GM23338 (cell line): ENCODE measurements around the gene GSC2. TPM values are rescaled to one million over a fixed set of nuclear protein-coding genes. Genes with fewer than 3 reads are reported as not detected.

Experiments used
- ATAC-seq: fragments of 200-7000 bp; cut with Tn5 transposase; 3 replicates; pipeline ENCODE4 v1.9.1; 2020
- DNase-seq: peaks from one replicate; pipeline ENCODE4 v3.0.0-alpha.2; 2015; ENCODE audit warnings: low spot score
- H2AFZ ChIP-seq: fragments of 200-600 bp; sonication (generic); 2 replicates; pipeline ENCODE4 v1.8.0; 2016; ENCODE audit warnings: antibody characterized with exemption, mild to moderate bottlenecking, moderate library complexity
- H3F3A ChIP-seq: fragments of 200-600 bp; sonication (generic); replicated peaks from 2 replicates; pipeline ENCODE4 v1.8.0; 2017; ENCODE audit warnings: antibody characterized with exemption, mixed run types, low read depth
- H3K27ac ChIP-seq: fragments of 200-600 bp; sonication (generic); 2 replicates; pipeline ENCODE4 v1.6.1; 2016; ENCODE audit warnings: low read depth
- H3K27me3 ChIP-seq: fragments of 200-600 bp; sonication (generic); 2 replicates; pipeline ENCODE4 v1.8.0; 2016; ENCODE audit warnings: mild to moderate bottlenecking, mixed run types, moderate library complexity; ENCODE audit not compliant: insufficient read depth
- H3K36me3 ChIP-seq: fragments of 200-600 bp; sonication (generic); 2 replicates; pipeline ENCODE4 v1.8.0; 2016; ENCODE audit warnings: mild to moderate bottlenecking; ENCODE audit not compliant: insufficient read depth
- H3K4me1 ChIP-seq: fragments of 200-600 bp; sonication (generic); 2 replicates; pipeline ENCODE4 v1.8.0; 2016; ENCODE audit warnings: mild to moderate bottlenecking, moderate library complexity; ENCODE audit not compliant: insufficient read depth
- H3K4me2 ChIP-seq: fragments of 200-600 bp; sonication (generic); 2 replicates; pipeline ENCODE4 v1.7.1; 2017; ENCODE audit warnings: mixed run types
- H3K4me3 ChIP-seq: fragments of 200-600 bp; sonication (generic); 2 replicates; pipeline ENCODE4 v1.6.1; 2016; ENCODE audit warnings: mixed run types
- H3K79me2 ChIP-seq: fragments of 200-600 bp; sonication (generic); replicated peaks from 2 replicates; pipeline ENCODE4 v1.8.0; 2017; ENCODE audit warnings: mild to moderate bottlenecking; ENCODE audit not compliant: insufficient read depth
- H3K9me2 ChIP-seq: fragments of 200-600 bp; sonication (generic); 2 replicates; pipeline ENCODE4 v1.8.0; 2017; ENCODE audit not compliant: insufficient read depth
- H4K20me1 ChIP-seq: fragments of 200-600 bp; sonication (generic); replicated peaks from 2 replicates; pipeline ENCODE4 v1.8.0; 2017; ENCODE audit warnings: mild to moderate bottlenecking; ENCODE audit not compliant: insufficient read depth
- H3K27ac Mint-ChIP-seq: 2 replicates; pipeline ENCODE4 v1.8.0; 2020; ENCODE audit warnings: inconsistent platforms, mild to moderate bottlenecking, moderate library complexity, mixed read lengths
- H3K27me3 Mint-ChIP-seq: 3 replicates; pipeline ENCODE4 v1.8.0; 2022; ENCODE audit warnings: low read depth, mild to moderate bottlenecking, moderate library complexity, mixed read lengths, inconsistent platforms; ENCODE audit not compliant: insufficient read depth, poor library complexity
- H3K36me3 Mint-ChIP-seq: 3 replicates; pipeline ENCODE4 v1.8.0; 2021; ENCODE audit warnings: low read depth, mild to moderate bottlenecking, inconsistent platforms, moderate library complexity, mixed read lengths
- H3K4me1 Mint-ChIP-seq: 3 replicates; pipeline ENCODE4 v1.8.0; 2020; ENCODE audit warnings: mild to moderate bottlenecking, inconsistent platforms, mixed read lengths
- H3K4me3 Mint-ChIP-seq: 3 replicates; pipeline ENCODE4 v1.8.0; 2021; ENCODE audit warnings: moderate library complexity, mild to moderate bottlenecking, inconsistent platforms, mixed read lengths
- H3K9me3 Mint-ChIP-seq: 3 replicates; pipeline ENCODE4 v1.8.0; 2020; ENCODE audit warnings: moderate library complexity, mild to moderate bottlenecking, inconsistent platforms, mixed read lengths
- CREB1 ChIP-seq: fragments of 250-450 bp; sonication (Bioruptor Pico); IDR thresholded peaks from 2 replicates; pipeline ENCODE4 v1.5.0; 2020; ENCODE audit warnings: low read depth, mild to moderate bottlenecking, moderate library complexity
- CTCF ChIP-seq, 2 experiments: fragments of 200-600 bp in 1 of 2; sonication (generic) in 1 of 2; conservative IDR thresholded peaks; 2 replicates each; pipeline versions ENCODE4 v1.5.1 to v1.6.1; 2016 to 2017; ENCODE audit warnings: antibody characterized with exemption in 2 of 2, low read depth in 2 of 2, mild to moderate bottlenecking in 2 of 2, moderate library complexity in 1 of 2
- EZH2 ChIP-seq: fragments of 200-600 bp; sonication (generic); IDR thresholded peaks from one replicate; pipeline ENCODE4 v1.8.0; 2017; ENCODE audit warnings: antibody characterized with exemption, mild to moderate bottlenecking, low read depth; ENCODE audit not compliant: unreplicated experiment
- EZH2phosphoT487 ChIP-seq: fragments of 200-600 bp; sonication (generic); IDR thresholded peaks from one replicate; pipeline ENCODE4 v1.8.1; 2018; ENCODE audit warnings: antibody characterized with exemption; ENCODE audit not compliant: unreplicated experiment
- JUNB ChIP-seq: IDR thresholded peaks from one replicate; pipeline ENCODE4 v1.6.1; 2016; ENCODE audit warnings: antibody characterized with exemption; ENCODE audit not compliant: unreplicated experiment
- NANOG ChIP-seq: IDR thresholded peaks from 2 replicates; pipeline ENCODE4 v1.6.1; 2016; ENCODE audit warnings: antibody characterized with exemption, borderline replicate concordance
- POLR2AphosphoS5 ChIP-seq: IDR thresholded peaks from 2 replicates; pipeline ENCODE4 v1.6.1; 2016; ENCODE audit warnings: antibody characterized with exemption, low read depth
- REST ChIP-seq: IDR thresholded peaks from one replicate; pipeline ENCODE4 v1.6.1; 2018; ENCODE audit warnings: antibody characterized with exemption; ENCODE audit not compliant: unreplicated experiment
- STAT1 ChIP-seq: IDR thresholded peaks from one replicate; pipeline ENCODE4 v1.6.1; 2016; ENCODE audit warnings: antibody characterized with exemption; ENCODE audit not compliant: unreplicated experiment
- ZNF114 ChIP-seq: fragments of 250-450 bp; sonication (Bioruptor Pico); IDR thresholded peaks from 2 replicates; pipeline ENCODE4 v1.5.0; 2020; ENCODE audit warnings: mild to moderate bottlenecking, moderate library complexity
- ZNF331 ChIP-seq: fragments of 250-450 bp; sonication (Bioruptor Pico); IDR thresholded peaks from 2 replicates; pipeline ENCODE4 v1.5.0; 2020; ENCODE audit warnings: low read depth, mild to moderate bottlenecking, moderate library complexity
- ZNF462 ChIP-seq: fragments of 250-450 bp; sonication (Bioruptor Pico); IDR thresholded peaks from 2 replicates; pipeline ENCODE4 v1.5.0; 2020; ENCODE audit warnings: mild to moderate bottlenecking, moderate library complexity
- polyA plus RNA-seq: library from polyadenylated mRNA; unstranded; fragments of >200 nt; fragmentation: Nextera tagmentation; extraction: Ambion mirVana; gene quantifications from 2 replicates; pipeline ENCODE4 v1.2.1, GENCODE V29; 2016
- total RNA-seq: library from RNA; depleted of rRNA; stranded (reverse); fragments of >200 nt; shearing (Covaris generic); gene quantifications from 2 replicates; pipeline ENCODE4 v1.2.3, GENCODE V29; 2014
- TF ChIP-seq, protein P1 (sequence below): IDR thresholded peaks from 2 replicates; pipeline ENCODE4 v1.6.1; 2016; ENCODE audit warnings: antibody characterized with exemption

GSC2 gene
- total and polyA plus RNA-seq, 2 experiments from 2014 or later = not detected

DNA sequence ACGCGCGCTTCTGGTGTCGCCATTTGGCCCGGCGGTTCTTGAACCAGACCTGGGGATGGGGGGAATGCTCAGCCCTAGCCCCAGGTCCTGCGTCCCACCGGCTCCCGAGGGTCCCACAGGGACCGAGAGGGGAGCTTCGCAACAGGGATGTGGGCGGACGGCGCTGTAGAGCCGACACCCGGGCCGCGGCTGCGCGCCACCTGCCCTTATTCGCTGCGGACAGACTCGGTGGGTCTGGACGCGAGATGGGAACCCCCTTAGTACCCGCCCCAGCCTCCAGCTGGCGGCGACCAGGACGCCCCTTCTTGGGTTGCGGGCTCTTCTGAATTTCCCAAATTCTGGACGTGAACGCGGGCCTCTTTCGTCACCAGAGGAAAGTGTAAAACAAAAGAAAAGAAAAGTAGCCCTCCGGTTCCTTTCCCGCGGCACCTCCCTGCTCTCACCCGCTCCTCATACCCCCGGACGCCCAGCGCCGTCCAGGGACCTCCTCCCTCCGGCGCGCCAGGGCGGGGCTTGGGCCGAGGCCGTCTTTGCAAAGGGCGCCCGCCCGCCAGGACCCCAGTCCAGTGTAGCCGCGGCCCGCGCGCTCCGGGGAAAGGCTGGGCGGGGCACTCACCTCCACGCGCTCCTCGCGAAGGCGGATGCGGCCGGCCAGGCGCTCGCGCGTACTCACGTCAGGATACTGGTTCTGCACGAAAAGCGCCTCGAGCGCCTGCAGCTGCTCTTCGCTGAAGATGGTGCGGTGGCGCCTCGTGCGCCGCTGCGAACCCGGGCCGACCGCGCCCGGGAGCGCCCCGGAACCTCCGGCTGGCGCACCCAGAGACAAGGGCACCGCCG lies 827 bp downstream of the GSC2 start:
- Histone ChIP-seq H3K4me2 (peak overlapping the region; percentile 87), H3K4me1 (no peaks in the 10 kb centered on the region; the same call in 1 of the 2 replicates), H3K79me2 (no peaks in the 10 kb centered on the region), H3K27me3 (peaks cover 91% of the 10 kb centered on the region), H2AFZ (peak overlapping the region; percentile 96), H3F3A (0 out of 2 replicates have a peak, but pooled peaks cover 18% of the 10 kb centered on the region), H4K20me1 (no peaks in the 10 kb centered on the region), H3K9me2 (no peaks in the 10 kb centered on the region), H3K4me3 (peak overlapping the region; percentile 64), H3K27ac (no peak overlapping the region), H3K36me3 (no peaks in the 10 kb centered on the region)
- TF ChIP-seq, protein P1, sequence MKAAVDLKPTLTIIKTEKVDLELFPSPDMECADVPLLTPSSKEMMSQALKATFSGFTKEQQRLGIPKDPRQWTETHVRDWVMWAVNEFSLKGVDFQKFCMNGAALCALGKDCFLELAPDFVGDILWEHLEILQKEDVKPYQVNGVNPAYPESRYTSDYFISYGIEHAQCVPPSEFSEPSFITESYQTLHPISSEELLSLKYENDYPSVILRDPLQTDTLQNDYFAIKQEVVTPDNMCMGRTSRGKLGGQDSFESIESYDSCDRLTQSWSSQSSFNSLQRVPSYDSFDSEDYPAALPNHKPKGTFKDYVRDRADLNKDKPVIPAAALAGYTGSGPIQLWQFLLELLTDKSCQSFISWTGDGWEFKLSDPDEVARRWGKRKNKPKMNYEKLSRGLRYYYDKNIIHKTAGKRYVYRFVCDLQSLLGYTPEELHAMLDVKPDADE = no peak
- TF ChIP-seq REST (no peak), STAT1 (no peak), ZNF462 (CRISPR knock-in tag) (no peak), NANOG (no peak), EZH2phosphoT487 (no peak), ZNF331 (CRISPR knock-in tag) (no peak), CTCF (conservative IDR thresholded peaks at IDR 0.05; ENCODE audit: low read depth in 2 of 2) (no peak), ZNF114 (CRISPR knock-in tag) (no peak), JUNB (no peak), EZH2 (peak; percentile 76), POLR2AphosphoS5 (peak; percentile 20; the same call in 1 of the 2 replicates), CREB1 (CRISPR knock-in tag) (no peak)
- Mint-ChIP-seq H3K27ac (no peak overlapping the region), H3K4me3 (peak overlapping the region; percentile 66), H3K4me1 (peaks cover 19% of the 10 kb centered on the region), H3K9me3 (peaks cover 10% of the 10 kb centered on the region; the same call in 2 of the 3 replicates), H3K36me3 (peaks cover 3% of the 10 kb centered on the region; the same call in 1 of the 3 replicates), H3K27me3 (peaks cover 71% of the 10 kb centered on the region)
- DNase-seq (peak; percentile 75), ATAC-seq (peak; percentile 55)
